Measurements from ENCODE around the gene SURF6.
"Not testable (repeated sequence)": the region's sequence is repeated elsewhere in the genome, so short reads cannot be mapped to it uniquely, and the experiment has no call there.

Gene SURF6

GRCh38 chr9:133347515-133347984 is 11.6 kb upstream of the SURF6 start:
- H3K27me3 Mint-ChIP-seq: no peaks in the 10 kb centered on the region
- H3K36me3 Mint-ChIP-seq (ENCODE audit: low read depth): peaks cover 94% of the 10 kb centered on the region
- DNase-seq: no peak
- H3K9me3 Mint-ChIP-seq: no peaks in the 10 kb centered on the region
- H3K27ac Mint-ChIP-seq: peak overlapping the region; percentile 99
- H3K4me1 Mint-ChIP-seq (ENCODE audit: low read depth): peaks cover 45% of the 10 kb centered on the region
- peak overlapping the region; percentile 98 for H3K4me3 Mint-ChIP-seq

GRCh38 chr9:133346021-133346785 is 10.2 kb upstream of the SURF6 start:
- Mint-ChIP-seq H3K36me3 (ENCODE audit: low read depth) (peaks cover 94% of the 10 kb centered on the region), H3K4me1 (ENCODE audit: low read depth) (peaks cover 39% of the 10 kb centered on the region)

GRCh38 chr9:133345596-133345995 is 9.6 kb upstream of the SURF6 start:
- no peaks in the 10 kb centered on the region for H3K9me3 Mint-ChIP-seq
- peaks cover 40% of the 10 kb centered on the region for H3K4me1 Mint-ChIP-seq (ENCODE audit: low read depth)
- no peak for DNase-seq
- H3K27me3 Mint-ChIP-seq: no peaks in the 10 kb centered on the region
- peak overlapping the region; percentile 33 for H3K27ac Mint-ChIP-seq
- H3K4me3 Mint-ChIP-seq: no peak overlapping the region
- peaks cover 94% of the 10 kb centered on the region for H3K36me3 Mint-ChIP-seq (ENCODE audit: low read depth)

More at GRCh38 chr9:133346021-133346785, 10.2 kb upstream of the SURF6 start:
- H3K27ac Mint-ChIP-seq: peak overlapping the region; percentile 92
- H3K4me3 Mint-ChIP-seq: peak overlapping the region; percentile 98
- no peaks in the 10 kb centered on the region for H3K9me3 Mint-ChIP-seq
- no peak for DNase-seq
- H3K27me3 Mint-ChIP-seq: no peaks in the 10 kb centered on the region

- no peak overlapping the region for H3K4me3 Mint-ChIP-seq
- DNase-seq: no peak
- peaks cover 37% of the 10 kb centered on the region for H3K4me1 Mint-ChIP-seq (ENCODE audit: low read depth)
- H3K27me3 Mint-ChIP-seq: no peaks in the 10 kb centered on the region
- H3K36me3 Mint-ChIP-seq (ENCODE audit: low read depth): peaks cover 94% of the 10 kb centered on the region
- H3K27ac Mint-ChIP-seq: no peak overlapping the region
- no peaks in the 10 kb centered on the region for H3K9me3 Mint-ChIP-seq
These were observed 9.0 kb upstream of the SURF6 start for GRCh38 chr9:133344979-133345378.

- Mint-ChIP-seq H3K9me3 (no peaks in the 10 kb centered on the region), H3K4me3 (no peak overlapping the region), H3K36me3 (ENCODE audit: low read depth) (peaks cover 94% of the 10 kb centered on the region), H3K4me1 (ENCODE audit: low read depth) (peaks cover 29% of the 10 kb centered on the region), H3K27ac (no peak overlapping the region), H3K27me3 (no peaks in the 10 kb centered on the region)
- no peak for DNase-seq
These were observed 8.1 kb upstream of the SURF6 start for GRCh38 chr9:133344071-133344470.

GRCh38 chr9:133342570-133342969 is 6.6 kb upstream of the SURF6 start:
- no peak overlapping the region for H3K27ac Mint-ChIP-seq
- H3K27me3 Mint-ChIP-seq: no peaks in the 10 kb centered on the region
- no peaks in the 10 kb centered on the region for H3K9me3 Mint-ChIP-seq
- peaks cover 31% of the 10 kb centered on the region for H3K4me1 Mint-ChIP-seq (ENCODE audit: low read depth)
- no peak overlapping the region for H3K4me3 Mint-ChIP-seq
- peaks cover 93% of the 10 kb centered on the region for H3K36me3 Mint-ChIP-seq (ENCODE audit: low read depth)
- peak; percentile 37 for DNase-seq

- Mint-ChIP-seq H3K27ac (peak overlapping the region; percentile 56), H3K36me3 (ENCODE audit: low read depth) (peaks cover 96% of the 10 kb centered on the region), H3K27me3 (no peaks in the 10 kb centered on the region), H3K4me3 (no peak overlapping the region), H3K9me3 (no peaks in the 10 kb centered on the region), H3K4me1 (ENCODE audit: low read depth) (peaks cover 34% of the 10 kb centered on the region)
- DNase-seq: no peak
These were observed 6.0 kb upstream of the SURF6 start for GRCh38 chr9:133342069-133342406.

- no peaks in the 10 kb centered on the region for H3K27me3 Mint-ChIP-seq
- H3K4me1 Mint-ChIP-seq (ENCODE audit: low read depth): peaks cover 34% of the 10 kb centered on the region
- no peak for DNase-seq
- peaks cover 96% of the 10 kb centered on the region for H3K36me3 Mint-ChIP-seq (ENCODE audit: low read depth)
- H3K27ac Mint-ChIP-seq: peak overlapping the region; percentile 79
- H3K9me3 Mint-ChIP-seq: no peaks in the 10 kb centered on the region
- no peak overlapping the region for H3K4me3 Mint-ChIP-seq
These were observed 5.5 kb upstream of the SURF6 start for GRCh38 chr9:133341369-133342068.

- Mint-ChIP-seq H3K27me3 (no peaks in the 10 kb centered on the region), H3K27ac (peak overlapping the region; percentile 79), H3K9me3 (no peaks in the 10 kb centered on the region), H3K36me3 (ENCODE audit: low read depth) (peaks cover 96% of the 10 kb centered on the region), H3K4me1 (ENCODE audit: low read depth) (peaks cover 33% of the 10 kb centered on the region), H3K4me3 (no peak overlapping the region)
- DNase-seq: no peak
These were observed 4.9 kb upstream of the SURF6 start for GRCh38 chr9:133340916-133341315.

- Mint-ChIP-seq H3K27ac (peak overlapping the region; percentile 79), H3K4me1 (ENCODE audit: low read depth) (peaks cover 35% of the 10 kb centered on the region), H3K27me3 (no peaks in the 10 kb centered on the region), H3K4me3 (no peak overlapping the region), H3K9me3 (no peaks in the 10 kb centered on the region), H3K36me3 (ENCODE audit: low read depth) (peaks cover 96% of the 10 kb centered on the region)
- no peak for DNase-seq
These were observed 4.3 kb upstream of the SURF6 start for GRCh38 chr9:133340256-133340655.

GRCh38 chr9:133339641-133340040 is 3.7 kb upstream of the SURF6 start:
- peaks cover 40% of the 10 kb centered on the region for H3K4me1 Mint-ChIP-seq (ENCODE audit: low read depth)
- no peaks in the 10 kb centered on the region for H3K27me3 Mint-ChIP-seq
- H3K36me3 Mint-ChIP-seq (ENCODE audit: low read depth): peaks cover 96% of the 10 kb centered on the region
- H3K27ac Mint-ChIP-seq: peak overlapping the region; percentile 79
- H3K9me3 Mint-ChIP-seq: no peaks in the 10 kb centered on the region
- DNase-seq: no peak
- no peak overlapping the region for H3K4me3 Mint-ChIP-seq

- Mint-ChIP-seq H3K36me3 (ENCODE audit: low read depth) (peaks cover 96% of the 10 kb centered on the region), H3K27ac (peak overlapping the region; percentile 97), H3K4me3 (peak overlapping the region; percentile 98), H3K4me1 (ENCODE audit: low read depth) (peaks cover 54% of the 10 kb centered on the region)
- DNase-seq, H3K9me3 Mint-ChIP-seq, H3K27me3 Mint-ChIP-seq: not testable (repeated sequence)
These were observed 1.1 kb downstream of the SURF6 start for GRCh38 chr9:133334888-133335287.

GRCh38 chr9:133334161-133334560 is 1.8 kb downstream of the SURF6 start:
- H3K36me3 Mint-ChIP-seq (ENCODE audit: low read depth): peaks cover 96% of the 10 kb centered on the region

GRCh38 chr9:133333566-133333965 is 2.4 kb downstream of the SURF6 start:
- peak overlapping the region; percentile 98 for H3K4me3 Mint-ChIP-seq
- H3K27me3 Mint-ChIP-seq: no peaks in the 10 kb centered on the region
- peak overlapping the region; percentile 97 for H3K27ac Mint-ChIP-seq
- H3K9me3 Mint-ChIP-seq: no peaks in the 10 kb centered on the region
- H3K4me1 Mint-ChIP-seq (ENCODE audit: low read depth): peaks cover 56% of the 10 kb centered on the region
- H3K36me3 Mint-ChIP-seq (ENCODE audit: low read depth): peaks cover 96% of the 10 kb centered on the region
- no peak for DNase-seq

More at GRCh38 chr9:133334161-133334560, 1.8 kb downstream of the SURF6 start:
- Mint-ChIP-seq H3K9me3 (no peaks in the 10 kb centered on the region), H3K4me3 (peak overlapping the region; percentile 98), H3K4me1 (ENCODE audit: low read depth) (peaks cover 56% of the 10 kb centered on the region), H3K27me3 (no peaks in the 10 kb centered on the region), H3K27ac (peak overlapping the region; percentile 97)
- DNase-seq: no peak

GRCh38 chr9:133333011-133333410 is 3.0 kb downstream of the SURF6 start:
- DNase-seq: no peak
- Mint-ChIP-seq H3K27ac (peak overlapping the region; percentile 61), H3K9me3 (no peaks in the 10 kb centered on the region), H3K4me1 (ENCODE audit: low read depth) (peaks cover 56% of the 10 kb centered on the region), H3K36me3 (ENCODE audit: low read depth) (peaks cover 97% of the 10 kb centered on the region), H3K4me3 (peak overlapping the region; percentile 25), H3K27me3 (no peaks in the 10 kb centered on the region)

Data from activated T-cell treated with anti-CD3 and anti-CD28 coated beads, Interleukin-2, amount 50 U/mL, for 24 hours (primary cell).